Central memory CD8-positive, alpha-beta T cell (primary cell): ENCODE measurements around the gene KCNMB2.
"Not testable (repeated sequence)": the region's sequence is repeated elsewhere in the genome, so short reads cannot be mapped to it uniquely, and the experiment has no call there.

Experiments used
- ATAC-seq: fragments of 150-1000 bp; cut with Tn5 transposase; replicated peaks from 2 replicates; pipeline ENCODE4 v1.10.0; 2022; ENCODE audit warnings: mild to moderate bottlenecking, moderate FRiP score, moderate number of reproducible peaks; ENCODE audit not compliant: poor library complexity, severe bottlenecking; ENCODE audit errors: extremely low read depth
- DNase-seq, 2 donors: peaks; one replicate each; pipeline ENCODE4 v3.0.0; 2021; ENCODE audit warnings: low spot score in 2 of 2
- H3K27ac Mint-ChIP-seq: one replicate; pipeline ENCODE4 v1.8.0; 2022; ENCODE audit warnings: low read depth, mild to moderate bottlenecking, moderate library complexity, mixed read lengths
- H3K27me3 Mint-ChIP-seq: one replicate; pipeline ENCODE4 v1.8.0; 2022; ENCODE audit warnings: mixed read lengths
- H3K36me3 Mint-ChIP-seq: one replicate; pipeline ENCODE4 v1.8.0; 2022; ENCODE audit warnings: mild to moderate bottlenecking, moderate library complexity, mixed read lengths; ENCODE audit not compliant: insufficient read depth
- H3K4me1 Mint-ChIP-seq: one replicate; pipeline ENCODE4 v1.8.0; 2022; ENCODE audit warnings: mixed read lengths
- H3K4me3 Mint-ChIP-seq: one replicate; pipeline ENCODE4 v1.8.0; 2022; ENCODE audit warnings: mild to moderate bottlenecking, moderate library complexity, mixed read lengths
- H3K9me3 Mint-ChIP-seq: one replicate; pipeline ENCODE4 v1.8.0; 2022; ENCODE audit warnings: mixed read lengths

KCNMB2 gene

DNA sequence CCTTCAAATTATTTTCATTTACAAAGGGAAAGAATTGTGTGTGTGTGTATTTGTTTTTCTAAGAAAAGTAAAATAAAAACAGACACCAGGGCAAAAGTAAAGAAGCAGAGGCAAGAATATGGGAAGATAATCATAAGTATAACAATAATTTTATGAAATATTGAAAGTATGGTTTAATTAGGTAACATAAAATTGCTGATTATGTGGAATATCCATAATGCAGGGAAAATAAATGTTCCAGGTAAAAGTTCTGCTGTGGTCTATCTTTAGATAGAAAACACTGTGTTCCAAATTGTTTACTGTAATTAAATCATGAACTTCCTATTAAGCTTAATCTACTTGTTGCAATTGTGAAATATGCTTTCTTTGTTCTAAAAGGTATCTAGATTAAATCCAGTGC, 25.7 kb upstream of the KCNMB2 start:
- Mint-ChIP-seq H3K27ac (no peak overlapping the region), H3K4me3 (no peak overlapping the region), H3K36me3 (no peaks in the 10 kb centered on the region), H3K9me3 (no peaks in the 10 kb centered on the region), H3K27me3 (no peaks in the 10 kb centered on the region), H3K4me1 (no peaks in the 10 kb centered on the region)
- DNase-seq (no peak), ATAC-seq (no peak)

DNA sequence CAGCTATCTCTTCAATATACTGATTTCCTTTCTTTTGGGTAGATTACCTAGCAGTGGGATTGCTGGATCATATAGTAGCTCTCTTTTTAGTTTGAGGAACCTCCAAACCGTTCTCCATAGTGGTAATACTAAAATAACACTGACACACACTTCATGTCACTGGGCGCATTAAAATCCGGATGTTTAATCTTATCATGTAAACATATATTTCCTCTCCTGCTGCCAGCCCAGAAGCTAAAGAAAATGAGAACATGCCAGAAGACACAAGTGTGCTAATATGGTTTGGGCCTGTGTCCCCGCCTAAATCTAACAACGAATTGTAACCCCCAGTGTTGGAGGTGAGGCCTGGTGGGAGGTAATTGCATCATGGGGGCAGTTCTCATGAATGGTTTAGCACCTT, 23.6 kb upstream of the KCNMB2 start:
- Mint-ChIP-seq H3K9me3 (no peaks in the 10 kb centered on the region), H3K36me3 (no peaks in the 10 kb centered on the region), H3K4me1 (no peaks in the 10 kb centered on the region), H3K27me3 (peaks cover 3% of the 10 kb centered on the region), H3K4me3 (no peak overlapping the region), H3K27ac (no peak overlapping the region)
- no peak for DNase-seq
- ATAC-seq: no peak

DNA sequence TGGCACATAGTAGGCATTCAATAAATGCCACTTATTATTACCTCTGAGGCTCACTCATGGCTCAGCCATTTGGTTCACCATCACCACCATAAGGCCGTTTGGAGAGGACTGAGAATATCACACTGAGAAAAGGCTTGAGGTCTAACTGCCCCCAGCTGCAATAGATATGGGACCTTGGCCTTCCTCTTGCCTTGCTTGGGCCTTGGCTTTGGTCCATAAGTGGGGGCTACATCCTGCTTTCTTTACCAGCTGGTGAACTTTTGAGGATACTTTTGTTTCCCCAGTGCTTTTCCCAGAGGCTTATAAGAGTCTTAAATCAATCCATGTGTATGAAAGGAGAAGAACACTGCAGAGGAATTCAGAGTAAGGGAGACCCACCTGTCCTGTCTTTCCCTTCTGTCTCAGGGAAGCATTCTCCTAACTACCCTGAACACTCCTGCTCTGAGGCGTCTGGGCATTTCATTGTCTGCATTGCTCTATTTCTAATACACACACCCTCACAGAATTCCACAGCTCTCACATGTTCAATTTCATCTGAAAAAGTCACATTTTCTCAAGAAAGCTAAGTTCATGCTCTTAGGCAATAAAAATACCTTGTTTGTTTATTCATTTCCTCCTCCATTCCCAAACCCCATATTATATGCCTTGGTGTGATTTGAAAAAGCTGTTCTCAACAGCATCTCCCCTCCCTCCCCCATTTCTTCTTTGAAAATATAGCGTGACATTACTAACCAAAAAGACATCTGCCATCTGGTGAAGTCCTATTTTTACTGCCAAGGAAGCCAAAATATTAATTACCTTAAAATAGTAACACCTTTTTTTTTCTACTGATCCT, 22.5 kb upstream of the KCNMB2 start:
- ATAC-seq (no peak), DNase-seq (no peak)
- H3K4me3 Mint-ChIP-seq: no peak overlapping the region
- peaks cover 14% of the 10 kb centered on the region for H3K27me3 Mint-ChIP-seq
- H3K4me1 Mint-ChIP-seq: no peaks in the 10 kb centered on the region
- H3K36me3 Mint-ChIP-seq: peaks cover 2% of the 10 kb centered on the region
- H3K9me3 Mint-ChIP-seq: no peaks in the 10 kb centered on the region
- no peak overlapping the region for H3K27ac Mint-ChIP-seq

- Mint-ChIP-seq H3K4me3 (no peak overlapping the region), H3K9me3 (no peaks in the 10 kb centered on the region), H3K4me1 (no peaks in the 10 kb centered on the region), H3K27ac (no peak overlapping the region), H3K27me3 (peaks cover 19% of the 10 kb centered on the region), H3K36me3 (peaks cover 2% of the 10 kb centered on the region)
- DNase-seq (no peak), ATAC-seq (no peak)
Measured at GRCh38 chr3:178514401-178514800, 21.8 kb upstream of the KCNMB2 start.

- ATAC-seq, H3K27ac Mint-ChIP-seq, H3K4me1 Mint-ChIP-seq, DNase-seq, H3K9me3 Mint-ChIP-seq, H3K4me3 Mint-ChIP-seq, H3K36me3 Mint-ChIP-seq: not testable (repeated sequence)
- H3K27me3 Mint-ChIP-seq: peaks cover 19% of the 10 kb centered on the region
Measured at GRCh38 chr3:178515076-178515744, 21.0 kb upstream of the KCNMB2 start.

GRCh38 chr3:178517665-178518334, 18.4 kb upstream of the KCNMB2 start:
- Mint-ChIP-seq H3K9me3 (peaks cover 2% of the 10 kb centered on the region), H3K27me3 (peaks cover 19% of the 10 kb centered on the region), H3K4me1 (no peaks in the 10 kb centered on the region), H3K4me3 (no peak overlapping the region), H3K36me3 (peaks cover 2% of the 10 kb centered on the region), H3K27ac (no peak overlapping the region)
- DNase-seq (no peak), ATAC-seq (no peak)

GRCh38 chr3:178518660-178519396, 17.4 kb upstream of the KCNMB2 start:
- Mint-ChIP-seq H3K4me1 (no peaks in the 10 kb centered on the region), H3K27ac (no peak overlapping the region), H3K4me3 (no peak overlapping the region), H3K9me3 (peaks cover 5% of the 10 kb centered on the region), H3K36me3 (peaks cover 2% of the 10 kb centered on the region), H3K27me3 (peaks cover 19% of the 10 kb centered on the region)
- ATAC-seq: no peak
- DNase-seq: no peak

DNA sequence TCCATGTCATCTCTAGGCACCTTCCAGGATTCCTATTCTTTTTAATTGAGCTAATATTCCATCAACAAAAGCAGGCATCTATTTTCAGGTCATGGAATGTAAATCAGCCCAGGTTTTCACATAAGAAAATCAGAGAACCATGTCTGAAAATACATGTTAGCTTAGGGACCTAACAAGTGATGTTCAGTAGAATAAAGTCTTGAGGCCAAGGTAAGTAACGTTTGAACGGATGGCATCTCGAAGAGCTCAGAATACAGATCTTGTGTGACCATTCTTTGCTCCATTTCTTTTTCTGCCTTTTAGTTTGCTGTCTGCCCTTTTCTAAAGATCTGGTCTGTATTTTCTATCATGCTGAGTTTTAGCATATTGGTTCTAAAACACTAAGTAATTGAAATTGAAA, 16.5 kb upstream of the KCNMB2 start:
- Mint-ChIP-seq H3K27ac (no peak overlapping the region), H3K9me3 (peaks cover 5% of the 10 kb centered on the region), H3K27me3 (peaks cover 19% of the 10 kb centered on the region), H3K36me3 (peaks cover 2% of the 10 kb centered on the region), H3K4me3 (no peak overlapping the region), H3K4me1 (no peaks in the 10 kb centered on the region)
- ATAC-seq (no peak), DNase-seq (no peak)

GRCh38 chr3:178520451-178520850, 15.8 kb upstream of the KCNMB2 start:
- Mint-ChIP-seq H3K27me3 (peaks cover 25% of the 10 kb centered on the region), H3K4me3 (no peak overlapping the region), H3K9me3 (peaks cover 5% of the 10 kb centered on the region), H3K36me3 (peaks cover 2% of the 10 kb centered on the region), H3K4me1 (no peaks in the 10 kb centered on the region), H3K27ac (no peak overlapping the region)
- DNase-seq: no peak
- ATAC-seq: no peak

DNA sequence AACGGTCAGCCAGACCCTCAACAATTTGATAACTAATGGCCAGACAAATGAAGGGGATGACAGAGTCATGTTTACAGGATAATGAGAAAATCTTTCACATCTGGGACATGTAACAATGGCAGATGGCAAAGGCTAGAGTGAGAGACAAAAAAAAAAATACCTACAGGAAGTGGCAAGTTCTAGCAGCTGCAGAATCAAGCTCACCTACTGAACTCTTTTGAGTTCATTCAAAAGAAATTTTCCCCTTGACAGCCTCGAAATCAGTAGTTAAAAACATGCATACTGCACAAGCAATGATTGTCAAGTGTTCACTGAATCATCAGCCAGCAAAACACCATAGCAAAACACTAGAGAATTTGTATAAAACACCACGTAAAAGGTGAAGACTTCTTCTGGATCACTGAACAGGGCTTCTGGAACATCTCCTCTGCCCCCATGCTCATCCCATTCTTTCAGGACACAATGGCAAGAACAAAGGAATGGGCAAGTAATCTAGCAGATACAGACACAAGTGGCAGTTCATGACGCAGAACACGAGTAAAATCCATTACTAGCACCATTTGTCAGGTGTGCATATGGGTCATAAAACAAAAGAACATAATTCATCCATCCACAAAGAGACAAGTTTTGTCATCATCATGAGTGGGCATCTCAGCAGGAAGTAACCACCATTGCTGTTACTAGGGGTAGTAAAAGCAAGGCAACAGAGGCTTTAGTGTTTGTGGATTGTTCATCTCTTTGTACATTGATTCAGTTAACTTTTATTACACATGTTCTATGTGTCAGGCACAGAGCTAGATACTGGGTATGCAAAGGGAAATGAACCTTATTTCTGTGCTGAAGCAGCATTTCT, 13.8 kb upstream of the KCNMB2 start:
- Mint-ChIP-seq H3K36me3 (peaks cover 2% of the 10 kb centered on the region), H3K4me1 (no peaks in the 10 kb centered on the region), H3K27me3 (peaks cover 31% of the 10 kb centered on the region), H3K9me3 (peaks cover 5% of the 10 kb centered on the region), H3K27ac (no peak overlapping the region), H3K4me3 (no peak overlapping the region)
- DNase-seq (no peak), ATAC-seq (no peak)

- H3K27me3 Mint-ChIP-seq: peaks cover 12% of the 10 kb centered on the region
- H3K36me3 Mint-ChIP-seq: no peaks in the 10 kb centered on the region
- no peak overlapping the region for H3K4me3 Mint-ChIP-seq
- peaks cover 5% of the 10 kb centered on the region for H3K9me3 Mint-ChIP-seq
- no peak for ATAC-seq
- H3K4me1 Mint-ChIP-seq: no peaks in the 10 kb centered on the region
- H3K27ac Mint-ChIP-seq: no peak overlapping the region
- DNase-seq: no peak
Measured at GRCh38 chr3:178525251-178525650, 11.0 kb upstream of the KCNMB2 start.

GRCh38 chr3:178526291-178526690, 9.9 kb upstream of the KCNMB2 start:
- Mint-ChIP-seq H3K27me3 (peaks cover 12% of the 10 kb centered on the region), H3K9me3 (peaks cover 10% of the 10 kb centered on the region), H3K4me3 (no peak overlapping the region), H3K36me3 (no peaks in the 10 kb centered on the region), H3K4me1 (no peaks in the 10 kb centered on the region), H3K27ac (no peak overlapping the region)
- DNase-seq: no peak
- no peak for ATAC-seq
